Prostate gland (tissue), 2 donors: ENCODE data around the gene MOGAT3. TPM values are rescaled to one million over a fixed set of nuclear protein-coding genes. Genes with fewer than 3 reads are reported as not detected.

Experiments
- DNase-seq: peaks from one replicate; pipeline ENCODE4 v3.0.0-alpha.2; 2019; ENCODE audit warnings: low spot score
- H3K27ac ChIP-seq, 2 donors: fragments of 200-600 bp; sonication (generic); 2 replicates each; pipeline ENCODE4 v1.5.1; 2017 to 2019
- H3K27me3 ChIP-seq: fragments of 200-600 bp; sonication (generic); replicated peaks from 2 replicates; pipeline ENCODE4 v1.5.1; 2019; ENCODE audit not compliant: insufficient read depth
- H3K36me3 ChIP-seq, 2 donors: fragments of 200-600 bp; sonication (generic); 1 replicate in 1 of 2; 2 replicates in 1 of 2; pipeline versions ENCODE4 v1.5.1 to v1.8.1; 2017 to 2019
- H3K4me1 ChIP-seq: fragments of 200-600 bp; sonication (generic); replicated peaks from 2 replicates; pipeline ENCODE4 v1.5.1; 2019
- H3K4me3 ChIP-seq, 2 donors: fragments of 200-600 bp; sonication (generic); 2 replicates each; pipeline ENCODE4 v1.5.1; 2017 to 2019
- H3K9me3 ChIP-seq: fragments of 200-600 bp; sonication (generic); 2 replicates; pipeline ENCODE4 v1.5.1; 2017
- POLR2A ChIP-seq: fragments of 450-650 bp; IDR thresholded peaks from one replicate; pipeline ENCODE4 v1.6.1; 2016; ENCODE audit warnings: antibody characterized with exemption, mild to moderate bottlenecking
- POLR2AphosphoS5 ChIP-seq: sonication (generic); formaldehyde crosslinking; IDR thresholded peaks from one replicate; pipeline ENCODE4 v1.6.1; 2017; ENCODE audit warnings: antibody characterized with exemption
- WGBS: methylation state at CpG from one replicate; pipeline ENCODE4 v1.1.5; 2018; 5-methylcytosine and 5-hydroxymethylcytosine counted together
- intact Hi-C: fragments of 100-400 bp; cut with DNase I; formaldehyde crosslinking; loops from one replicate; pipeline ENCODE4 v1.14.2; 2022
- total RNA-seq, 2 donors: library from RNA; depleted of rRNA; stranded (reverse); fragments of >200 nt; gene quantifications; one replicate each; pipeline ENCODE4 v1.1.0, GENCODE V29; 2016
- TF ChIP-seq, protein P1 (sequence below), 4 experiments: fragments of 200-600 bp in 2 of 4; fragments of 450-650 bp in 2 of 4; sonication (generic) in 2 of 4; IDR thresholded peaks; 1 replicate in 3 of 4; 2 replicates in 1 of 4; pipeline ENCODE4 v1.5.1; 2016 to 2019; ENCODE audit warnings: antibody characterized with exemption in 4 of 4, mild to moderate bottlenecking in 2 of 4, moderate library complexity in 2 of 4

MOGAT3 gene
- not detected for total RNA-seq

- peaks cover 14% of the 10 kb centered on the region for H3K27me3 ChIP-seq
- no peak within 1 kb of the TSS for H3K27ac ChIP-seq
- DNase-seq = no peak
- TF ChIP-seq, protein P1, sequence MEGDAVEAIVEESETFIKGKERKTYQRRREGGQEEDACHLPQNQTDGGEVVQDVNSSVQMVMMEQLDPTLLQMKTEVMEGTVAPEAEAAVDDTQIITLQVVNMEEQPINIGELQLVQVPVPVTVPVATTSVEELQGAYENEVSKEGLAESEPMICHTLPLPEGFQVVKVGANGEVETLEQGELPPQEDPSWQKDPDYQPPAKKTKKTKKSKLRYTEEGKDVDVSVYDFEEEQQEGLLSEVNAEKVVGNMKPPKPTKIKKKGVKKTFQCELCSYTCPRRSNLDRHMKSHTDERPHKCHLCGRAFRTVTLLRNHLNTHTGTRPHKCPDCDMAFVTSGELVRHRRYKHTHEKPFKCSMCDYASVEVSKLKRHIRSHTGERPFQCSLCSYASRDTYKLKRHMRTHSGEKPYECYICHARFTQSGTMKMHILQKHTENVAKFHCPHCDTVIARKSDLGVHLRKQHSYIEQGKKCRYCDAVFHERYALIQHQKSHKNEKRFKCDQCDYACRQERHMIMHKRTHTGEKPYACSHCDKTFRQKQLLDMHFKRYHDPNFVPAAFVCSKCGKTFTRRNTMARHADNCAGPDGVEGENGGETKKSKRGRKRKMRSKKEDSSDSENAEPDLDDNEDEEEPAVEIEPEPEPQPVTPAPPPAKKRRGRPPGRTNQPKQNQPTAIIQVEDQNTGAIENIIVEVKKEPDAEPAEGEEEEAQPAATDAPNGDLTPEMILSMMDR (IDR thresholded peaks at IDR 0.05) = no peak
- TF ChIP-seq POLR2A = no peak
- no peak for TF ChIP-seq POLR2AphosphoS5
- H3K36me3 ChIP-seq = no peaks in the 10 kb centered on the region
- no peaks in the 10 kb centered on the region for H3K9me3 ChIP-seq
- intact Hi-C loops = no loop called here
- peak within 1 kb of the TSS in 1 of 2 donors; percentile 8 for H3K4me3 ChIP-seq
- peaks cover 5% of the 10 kb centered on the region for H3K4me1 ChIP-seq
- 43% methylated on average over 21 of the region's 21 CpGs for WGBS
Measured at GRCh38 chr7:101200862-101201599, at the start of gene MOGAT3. MOGAT3 (minus strand) TSS chr7:101201036; CDS start chr7:101200854, 182 bp downstream.

GRCh38 chr7:101250324-101250723, 49.5 kb upstream of the MOGAT3 start:
- no peaks in the 10 kb centered on the region for H3K27me3 ChIP-seq
- H3K4me3 ChIP-seq = no peak overlapping the region
- H3K36me3 ChIP-seq = no peaks in the 10 kb centered on the region
- H3K27ac ChIP-seq = no peak overlapping the region
- no peak for TF ChIP-seq POLR2AphosphoS5
- TF ChIP-seq POLR2A = no peak
- TF ChIP-seq, protein P1 (IDR thresholded peaks at IDR 0.05) = no peak
- H3K9me3 ChIP-seq = no peaks in the 10 kb centered on the region
- DNase-seq = no peak
- H3K4me1 ChIP-seq = peaks cover 7% of the 10 kb centered on the region
- intact Hi-C loops = no loop called here
- 91% methylated on average over 3 of the region's 3 CpGs for WGBS

DNA sequence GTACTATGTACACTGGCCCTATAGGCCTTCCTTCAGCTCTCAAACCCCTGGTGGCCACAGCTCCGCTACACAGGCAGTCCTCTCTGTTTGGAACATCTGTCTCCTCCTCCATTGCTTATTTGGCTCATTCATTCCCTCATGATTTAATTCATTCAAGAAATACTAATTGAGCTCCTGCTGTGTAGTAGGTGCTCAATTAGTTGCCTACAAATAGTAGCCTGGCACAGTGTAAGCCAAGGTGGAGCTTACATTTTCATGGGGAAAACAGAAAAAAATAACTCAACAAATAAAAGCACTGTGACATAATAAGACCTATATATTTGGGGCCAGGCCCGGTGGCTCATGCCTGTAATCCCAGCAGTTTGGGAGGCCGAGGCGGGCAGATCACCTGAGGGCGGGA, 47.4 kb upstream of the MOGAT3 start:
- no peaks in the 10 kb centered on the region for H3K9me3 ChIP-seq
- no peak overlapping the region for H3K4me3 ChIP-seq
- peaks cover 7% of the 10 kb centered on the region for H3K4me1 ChIP-seq
- H3K27me3 ChIP-seq = no peaks in the 10 kb centered on the region
- H3K36me3 ChIP-seq = no peaks in the 10 kb centered on the region
- DNase-seq = no peak
- H3K27ac ChIP-seq = no peak overlapping the region
- TF ChIP-seq POLR2A (no peak), POLR2AphosphoS5 (no peak)
- TF ChIP-seq, protein P1 (IDR thresholded peaks at IDR 0.05) = no peak
- intact Hi-C loops = no loop called here
- WGBS = 97% methylated on average over 5 of the region's 5 CpGs

DNA sequence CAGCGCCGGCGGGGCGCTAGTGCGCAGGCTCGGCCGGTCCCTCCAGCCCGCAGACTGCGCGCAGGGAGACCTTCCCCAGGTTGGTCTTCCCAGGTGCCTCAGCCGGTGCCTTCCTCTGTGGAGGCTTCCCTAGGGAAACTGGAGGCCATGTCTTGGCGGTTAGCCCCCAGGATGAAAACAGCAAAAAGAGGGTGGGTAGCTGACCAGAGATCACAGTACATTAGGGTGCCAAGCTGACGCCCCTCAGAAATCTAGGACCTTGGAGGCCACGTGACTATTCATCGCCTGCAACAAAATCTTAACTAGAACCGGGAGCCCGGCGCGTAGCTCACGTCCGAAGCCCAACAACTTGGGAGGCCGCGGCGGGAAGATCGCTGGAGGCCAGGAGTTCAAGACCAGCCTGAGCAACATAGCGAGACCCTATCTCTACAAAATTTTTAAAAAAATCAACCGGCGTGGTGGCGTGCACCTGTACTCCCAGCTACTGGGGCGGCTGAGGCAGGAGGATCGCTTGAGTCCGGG, 44.4 kb upstream of the MOGAT3 start:
- peaks cover 0 to 2% of the 10 kb centered on the region in 2 donors for H3K36me3 ChIP-seq

GRCh38 chr7:101244375-101245146, 43.7 kb upstream of the MOGAT3 start, which contains the start of gene FIS1:
FIS1 (minus strand) TSS chr7:101245081; CDS start chr7:101245004, 77 bp downstream.
- Histone ChIP-seq H3K27me3 (no peaks in the 10 kb centered on the region), H3K27ac (peak within 1 kb of the TSS; percentile 97), H3K36me3 (peaks cover 0 to 7% of the 10 kb centered on the region in 2 donors), H3K4me3 (peak within 1 kb of the TSS; percentile 54 to 78), H3K4me1 (no peaks in the 10 kb centered on the region), H3K9me3 (no peaks in the 10 kb centered on the region)
- DNase-seq = peak; percentile 92
- TF ChIP-seq POLR2AphosphoS5 (peak; percentile 86), POLR2A (peak; percentile 54)
- TF ChIP-seq, protein P1 (IDR thresholded peaks at IDR 0.05) = peak; percentile 83 to 96 (median 90)
- intact Hi-C loops = loop anchor here (2.0 kb wide), 1 partner anchor 28 kb away; the partner anchor contains the start of gene PLOD3
- WGBS = 0% methylated on average over 40 of the region's 45 CpGs

More for the DNA sequence above, 44.4 kb upstream of the MOGAT3 start:
- H3K4me1 ChIP-seq = peaks cover 3% of the 10 kb centered on the region
- H3K4me3 ChIP-seq = peak overlapping the region; percentile 54 to 78
- DNase-seq = no peak
- no peak for TF ChIP-seq POLR2A
- no peak for TF ChIP-seq POLR2AphosphoS5
- peak overlapping the region; percentile 97 for H3K27ac ChIP-seq
- intact Hi-C loops = loop anchor here (2.0 kb wide), 1 partner anchor 28 kb away; the partner anchor contains the start of gene PLOD3
- H3K27me3 ChIP-seq = no peaks in the 10 kb centered on the region
- WGBS = 28% methylated on average over 32 of the region's 32 CpGs
- no peaks in the 10 kb centered on the region for H3K9me3 ChIP-seq
